HG03354 (cell line): ENCODE results near the gene RFPL3.
A peak's percentile ranks its signal among the peaks of the same experiment; 100 is the strongest.

Experiments
- ATAC-seq: cut with Tn5 transposase; IDR thresholded peaks from one replicate; pipeline ENCODE4 v1.9.1; 2021; ENCODE audit warnings: mild to moderate bottlenecking; ENCODE audit not compliant: unreplicated experiment, poor library complexity, severe bottlenecking

The RFPL3 gene

DNA sequence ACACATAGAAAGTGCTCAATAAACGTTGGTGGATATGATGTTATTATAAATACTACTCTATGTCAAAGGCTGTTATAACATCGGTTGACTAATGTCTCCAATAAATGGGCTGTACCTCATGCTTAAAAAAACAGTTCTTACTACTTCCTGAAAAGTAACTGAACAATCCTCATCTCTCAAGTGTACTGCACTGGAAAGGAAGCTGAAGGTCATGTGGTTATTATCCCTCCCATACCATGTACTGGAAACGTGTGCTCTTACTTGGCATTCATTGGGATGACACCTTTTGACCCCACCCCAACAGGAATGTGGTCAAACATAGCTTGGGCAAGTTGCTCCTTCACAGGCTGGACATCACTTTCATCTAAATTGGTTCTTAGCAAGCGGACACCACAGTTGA, 43.8 kb downstream of the RFPL3 start:
- no peak for ATAC-seq

DNA sequence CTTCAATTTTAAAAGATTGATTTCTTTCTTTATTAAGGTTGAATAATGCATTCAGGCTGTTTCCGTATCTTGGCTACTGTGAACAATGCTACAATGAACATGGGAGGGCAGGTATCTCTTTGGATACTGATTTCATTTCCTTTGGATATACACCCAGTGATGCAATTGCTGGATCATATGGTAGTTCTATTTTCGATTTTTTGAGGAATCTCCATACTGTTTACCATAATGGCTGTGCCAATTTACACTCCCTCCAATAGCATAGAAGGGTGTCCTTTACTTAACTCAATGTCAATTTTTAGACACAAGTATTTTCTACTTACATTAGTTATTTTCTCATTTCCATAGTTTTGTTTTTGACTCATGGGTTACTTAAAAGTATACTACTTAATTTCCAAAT, 46.4 kb downstream of the RFPL3 start:
- no peak for ATAC-seq

DNA sequence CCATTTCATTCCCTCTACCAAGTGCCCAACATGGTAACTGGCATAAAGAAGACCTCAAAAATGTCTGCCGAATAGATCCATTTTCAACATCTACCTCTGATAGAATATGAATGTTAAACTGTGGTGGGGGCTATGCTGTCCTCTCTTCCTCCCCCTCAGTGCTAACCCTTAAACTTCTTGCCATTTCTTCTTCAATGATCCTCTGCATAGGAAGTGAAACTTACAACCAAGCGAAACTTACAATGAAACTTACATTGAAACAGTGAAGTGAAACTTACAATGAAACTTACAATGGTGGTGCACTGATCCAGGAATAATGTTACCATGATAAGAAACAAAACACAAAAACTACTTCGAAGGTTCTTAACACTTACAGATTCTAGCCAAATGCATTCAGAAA, 49.6 kb downstream of the RFPL3 start:
- ATAC-seq, result peak; percentile 72

DNA sequence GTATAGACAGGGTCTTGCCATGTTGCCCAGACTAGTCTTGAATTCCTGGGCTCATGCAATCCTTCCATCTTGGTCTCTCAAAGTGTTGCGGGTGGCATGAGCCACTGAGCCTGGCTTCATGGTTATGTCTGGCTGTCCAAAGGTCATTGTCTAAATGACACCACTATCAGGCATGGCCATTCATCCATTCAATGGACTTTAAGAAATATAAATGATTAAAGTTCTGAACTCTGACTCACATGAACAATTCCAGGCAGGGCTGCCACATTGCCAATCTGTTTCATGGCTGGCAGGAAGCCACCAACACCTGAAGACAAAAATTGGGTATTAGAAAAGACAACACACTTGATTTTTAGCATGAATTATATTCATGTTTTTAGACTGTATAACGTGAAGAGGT, 50.3 kb downstream of the RFPL3 start:
- ATAC-seq, result no peak

DNA sequence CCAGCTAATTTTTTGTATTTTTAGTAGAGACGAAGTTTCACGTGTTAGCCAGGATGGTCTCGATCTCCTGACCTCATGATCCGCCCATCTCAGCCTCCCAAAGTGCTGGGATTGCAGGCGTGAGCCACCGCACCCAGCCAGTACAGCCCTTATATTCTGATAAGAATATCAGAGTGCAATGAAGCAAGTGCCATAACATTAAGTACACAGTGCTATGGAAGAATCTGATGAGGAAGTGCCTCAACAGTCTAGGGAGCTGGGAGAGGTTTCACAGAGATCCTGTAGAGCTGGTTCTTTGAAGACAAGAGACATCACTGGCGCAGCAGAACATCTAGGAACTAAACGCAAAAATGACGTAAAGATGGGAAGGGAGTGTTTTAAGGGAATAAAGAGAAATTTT, 52.3 kb downstream of the RFPL3 start:
- no peak for ATAC-seq

DNA sequence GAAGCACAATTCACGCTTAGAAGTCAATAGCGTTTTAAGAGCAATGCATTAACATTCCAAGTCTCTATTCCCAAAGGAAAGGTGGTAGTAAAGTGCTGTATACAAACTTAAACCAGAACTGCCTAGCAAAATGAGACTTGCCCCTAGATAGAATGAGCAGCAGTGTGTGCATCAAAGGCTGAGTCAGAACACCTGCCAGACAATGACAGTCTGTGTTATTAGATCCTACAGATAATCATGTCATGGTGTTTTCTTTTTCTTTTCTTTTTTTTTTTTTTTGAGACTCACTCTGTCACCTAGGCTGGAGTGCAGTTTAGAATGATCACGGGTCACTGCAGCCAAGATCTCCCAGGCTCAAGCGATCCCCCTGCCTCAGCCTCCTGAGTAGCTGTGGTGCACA, 52.8 kb downstream of the RFPL3 start:
- no peak for ATAC-seq
